BLaER1 treated with 17β-estradiol and CSF1 and Interleukin-3, amounts not matched to agents 10 nM and 100 nM (cell line): ENCODE results near the gene NES.
A peak's percentile ranks its signal among the peaks of the same experiment; 100 is the strongest.

ENCODE experiments used
- H3K27ac ChIP-seq, 11 experiments: shearing (Covaris generic); formaldehyde crosslinking; 2 replicates each; pipeline ENCODE4 v1.8.1; 2022
- H3K27me3 ChIP-seq, 11 experiments: shearing (Covaris generic); formaldehyde crosslinking; 2 replicates each; pipeline ENCODE4 v1.8.1; 2022
- H3K36me3 ChIP-seq, 11 experiments: shearing (Covaris generic); formaldehyde crosslinking; 2 replicates each; pipeline ENCODE4 v1.8.1; 2022
- H3K4me1 ChIP-seq, 10 experiments: shearing (Covaris generic); formaldehyde crosslinking; 2 replicates each; pipeline ENCODE4 v1.8.1; 2022
- H3K4me2 ChIP-seq, 11 experiments: shearing (Covaris generic); formaldehyde crosslinking; 2 replicates each; pipeline ENCODE4 v1.8.1; 2022
- H3K4me3 ChIP-seq, 10 experiments: shearing (Covaris generic); formaldehyde crosslinking; 2 replicates each; pipeline ENCODE4 v1.8.1; 2022
- H3K9ac ChIP-seq, 11 experiments: shearing (Covaris generic); formaldehyde crosslinking; 2 replicates each; pipeline ENCODE4 v1.8.1; 2022
- H3K9me3 ChIP-seq, 11 experiments: shearing (Covaris generic); formaldehyde crosslinking; replicated peaks in 1 of 11; 2 replicates each; pipeline ENCODE4 v1.8.1; 2022
- H4K20me1 ChIP-seq, 11 experiments: shearing (Covaris generic); formaldehyde crosslinking; 2 replicates each; pipeline ENCODE4 v1.8.1; 2022
- Cebpa-rat ChIP-seq, 11 experiments: shearing (Covaris generic); IDR thresholded peaks; 2 replicates each; pipeline ENCODE4 v1.8.1; 2022

The NES gene

GRCh38 chr1:156664046-156664766 is 13.0 kb downstream of the NES start:
- H3K4me1 ChIP-seq: peaks cover 83 to 99% (median 97%) of the 10 kb centered on the region in 10 experiments
- H3K27me3 ChIP-seq: no peaks in the 10 kb centered on the region; a peak in 1 of 22 replicates
- no peaks in the 10 kb centered on the region for H3K36me3 ChIP-seq
- peak overlapping the region; percentile 86 to 99 (median 95) for H3K4me2 ChIP-seq
- H3K9me3 ChIP-seq: no peaks in the 10 kb centered on the region
- H3K27ac ChIP-seq: peak overlapping the region in 10 of 11 experiments; percentile 0 to 70 (median 54); a peak in 14 of 22 replicates
- peak overlapping the region; percentile 10 to 75 (median 52); a peak in 14 of 22 replicates for H3K9ac ChIP-seq
- H3K4me3 ChIP-seq: peak overlapping the region in 6 of 10 experiments; percentile 5 to 48 (median 28); a peak in 7 of 20 replicates
- H4K20me1 ChIP-seq: peaks cover 0 to 14% (median 0%) of the 10 kb centered on the region in 11 experiments; a peak in 4 of 22 replicates
- no peak for TF ChIP-seq Cebpa-rat (IDR thresholded peaks at IDR 0.05)

- Histone ChIP-seq H3K4me3 (peak overlapping the region in 3 of 10 experiments; percentile 2 to 27 (median 14); a peak in 3 of 20 replicates), H3K4me1 (peaks cover 93 to 100% (median 96%) of the 10 kb centered on the region in 10 experiments), H3K27ac (peak overlapping the region in 9 of 11 experiments; percentile 27 to 70 (median 63); a peak in 14 of 22 replicates), H3K9ac (peak overlapping the region in 10 of 11 experiments; percentile 9 to 75 (median 35); a peak in 12 of 22 replicates), H4K20me1 (peaks cover 0 to 14% (median 0%) of the 10 kb centered on the region in 11 experiments; a peak in 4 of 22 replicates), H3K36me3 (no peaks in the 10 kb centered on the region), H3K27me3 (peaks cover 0 to 10% (median 6%) of the 10 kb centered on the region in 11 experiments; a peak in 11 of 22 replicates), H3K4me2 (peak overlapping the region; percentile 86 to 99 (median 95)), H3K9me3 (no peaks in the 10 kb centered on the region)
- TF ChIP-seq Cebpa-rat (IDR thresholded peaks at IDR 0.05): no peak
These were observed 14.0 kb downstream of the NES start for GRCh38 chr1:156663178-156663577.

GRCh38 chr1:156662800-156663055 is 14.5 kb downstream of the NES start:
- TF ChIP-seq Cebpa-rat (IDR thresholded peaks at IDR 0.05): no peak
- peaks cover 91 to 100% (median 95%) of the 10 kb centered on the region in 10 experiments for H3K4me1 ChIP-seq
- H3K4me2 ChIP-seq: peak overlapping the region; percentile 86 to 99 (median 95)
- H3K9me3 ChIP-seq: no peaks in the 10 kb centered on the region
- H3K9ac ChIP-seq: peak overlapping the region in 9 of 11 experiments; percentile 3 to 62 (median 28); a peak in 11 of 22 replicates
- H3K36me3 ChIP-seq: no peaks in the 10 kb centered on the region
- peaks cover 0 to 14% (median 0%) of the 10 kb centered on the region in 11 experiments; a peak in 5 of 22 replicates for H4K20me1 ChIP-seq
- peak overlapping the region in 2 of 10 experiments; percentile 14 to 27; a peak in 2 of 20 replicates for H3K4me3 ChIP-seq
- peaks cover 0 to 14% (median 10%) of the 10 kb centered on the region in 11 experiments; a peak in 16 of 22 replicates for H3K27me3 ChIP-seq
- peak overlapping the region in 9 of 11 experiments; percentile 27 to 70 (median 63); a peak in 14 of 22 replicates for H3K27ac ChIP-seq

- Histone ChIP-seq H4K20me1 (peaks cover 0 to 17% (median under 1%) of the 10 kb centered on the region in 11 experiments; a peak in 12 of 22 replicates), H3K27me3 (peaks cover 2 to 20% (median 15%) of the 10 kb centered on the region in 11 experiments), H3K27ac (peak overlapping the region in 10 of 11 experiments; percentile 27 to 70 (median 62); a peak in 18 of 22 replicates), H3K9me3 (no peaks in the 10 kb centered on the region), H3K9ac (peak overlapping the region in 10 of 11 experiments; percentile 3 to 62 (median 49); a peak in 14 of 22 replicates), H3K36me3 (no peaks in the 10 kb centered on the region), H3K4me1 (peaks cover 91 to 100% (median 95%) of the 10 kb centered on the region in 10 experiments), H3K4me2 (peak overlapping the region; percentile 86 to 99 (median 95)), H3K4me3 (peak overlapping the region in 5 of 10 experiments; percentile 21 to 46 (median 33); a peak in 7 of 20 replicates)
- no peak for TF ChIP-seq Cebpa-rat (IDR thresholded peaks at IDR 0.05)
These were observed 15.0 kb downstream of the NES start for GRCh38 chr1:156662005-156662799.

- Histone ChIP-seq H3K27me3 (peaks cover 17 to 34% (median 30%) of the 10 kb centered on the region in 11 experiments), H3K4me1 (peaks cover 84 to 98% (median 92%) of the 10 kb centered on the region in 10 experiments), H4K20me1 (peaks cover 0 to 31% (median 14%) of the 10 kb centered on the region in 11 experiments; a peak in 15 of 22 replicates), H3K27ac (peak overlapping the region in 10 of 11 experiments; percentile 6 to 70 (median 62); a peak in 16 of 22 replicates), H3K9me3 (no peaks in the 10 kb centered on the region), H3K4me3 (peak overlapping the region in 4 of 10 experiments; percentile 5 to 39 (median 20); a peak in 3 of 20 replicates), H3K9ac (peak overlapping the region in 9 of 11 experiments; percentile 0 to 62 (median 39); a peak in 11 of 22 replicates), H3K4me2 (peak overlapping the region; percentile 86 to 99 (median 95)), H3K36me3 (no peaks in the 10 kb centered on the region)
- no peak for TF ChIP-seq Cebpa-rat (IDR thresholded peaks at IDR 0.05)
These were observed 16.5 kb downstream of the NES start for GRCh38 chr1:156660752-156661112.

- H3K4me2 ChIP-seq: peak overlapping the region; percentile 86 to 99 (median 95)
- TF ChIP-seq Cebpa-rat (IDR thresholded peaks at IDR 0.05): no peak
- no peak overlapping the region; a peak in 1 of 20 replicates for H3K4me3 ChIP-seq
- peak overlapping the region in 8 of 11 experiments; percentile 0 to 62 (median 34); a peak in 10 of 22 replicates for H3K9ac ChIP-seq
- H4K20me1 ChIP-seq: peaks cover 0 to 37% (median 16%) of the 10 kb centered on the region in 11 experiments; a peak in 15 of 22 replicates
- peaks cover 22 to 40% (median 36%) of the 10 kb centered on the region in 11 experiments for H3K27me3 ChIP-seq
- H3K9me3 ChIP-seq: no peaks in the 10 kb centered on the region
- peak overlapping the region in 8 of 11 experiments; percentile 48 to 70 (median 64); a peak in 15 of 22 replicates for H3K27ac ChIP-seq
- no peaks in the 10 kb centered on the region for H3K36me3 ChIP-seq
- peaks cover 79 to 93% (median 86%) of the 10 kb centered on the region in 10 experiments for H3K4me1 ChIP-seq
These were observed 17.0 kb downstream of the NES start for GRCh38 chr1:156659988-156660751.

- Histone ChIP-seq H3K4me3 (no peak overlapping the region), H3K4me1 (peaks cover 73 to 87% (median 81%) of the 10 kb centered on the region in 10 experiments), H4K20me1 (peaks cover 0 to 42% (median 16%) of the 10 kb centered on the region in 11 experiments; a peak in 15 of 22 replicates), H3K36me3 (no peaks in the 10 kb centered on the region), H3K4me2 (peak overlapping the region; percentile 86 to 99 (median 94)), H3K9me3 (no peaks in the 10 kb centered on the region), H3K27ac (peak overlapping the region in 4 of 11 experiments; percentile 17 to 55 (median 36); a peak in 5 of 22 replicates), H3K27me3 (peaks cover 28 to 45% (median 41%) of the 10 kb centered on the region in 11 experiments), H3K9ac (peak overlapping the region in 5 of 11 experiments; percentile 3 to 40 (median 33); a peak in 7 of 22 replicates)
- TF ChIP-seq Cebpa-rat (IDR thresholded peaks at IDR 0.05): no peak
These were observed 17.6 kb downstream of the NES start for GRCh38 chr1:156659661-156659987.
